WTC11 (cell line): ENCODE results near the gene SASS6. TPM values are rescaled to one million over a fixed set of nuclear protein-coding genes. Genes with fewer than 3 reads are reported as not detected.

Experiments used
- ATAC-seq: fragments of 200-7000 bp; cut with Tn5 transposase; 2 replicates; pipeline ENCODE4 v1.10.0; 2021; ENCODE audit warnings: mild to moderate bottlenecking, moderate library complexity
- CTCF ChIA-PET: fragments of 300-600 bp; sonication (Branson Sonifier 250); formaldehyde crosslinking; loops from one replicate; lab custom pipeline; 2021; ENCODE audit warnings: antibody characterized with exemption; lab: Charles Lee
- POLR2A ChIA-PET: fragments of 350-600 bp; sonication (Branson Sonifier 250); formaldehyde crosslinking; loops from one replicate; lab custom pipeline; 2021; ENCODE audit warnings: antibody characterized with exemption; lab: Charles Lee
- DNase-seq: peaks from one replicate; pipeline ENCODE4 v3.0.0; 2021; ENCODE audit warnings: low spot score
- H3K27ac Mint-ChIP-seq: 2 replicates; pipeline ENCODE4 v1.8.0; 2021; ENCODE audit warnings: mixed read lengths
- H3K27me3 Mint-ChIP-seq: 2 replicates; pipeline ENCODE4 v1.8.0; 2021; ENCODE audit warnings: low read depth, mild to moderate bottlenecking, moderate library complexity, mixed read lengths
- H3K36me3 Mint-ChIP-seq: 2 replicates; pipeline ENCODE4 v1.8.0; 2021; ENCODE audit warnings: mixed read lengths
- H3K4me1 Mint-ChIP-seq: 2 replicates; pipeline ENCODE4 v1.8.0; 2022; ENCODE audit warnings: mixed read lengths
- H3K4me3 Mint-ChIP-seq: 2 replicates; pipeline ENCODE4 v1.8.0; 2021; ENCODE audit warnings: mild to moderate bottlenecking, moderate library complexity, mixed read lengths
- H3K9me3 Mint-ChIP-seq: 2 replicates; pipeline ENCODE4 v1.8.0; 2021; ENCODE audit warnings: mixed read lengths
- EMX1 ChIP-seq: fragments of 250-450 bp; sonication (Bioruptor Pico); IDR thresholded peaks from 2 replicates; pipeline ENCODE4 v1.8.0; 2021; ENCODE audit warnings: mild to moderate bottlenecking
- FOXP1 ChIP-seq: sonication (generic); formaldehyde crosslinking; IDR thresholded peaks from 2 replicates; pipeline ENCODE4 v1.8.0; 2022; ENCODE audit warnings: missing genetic modification reagents, mild to moderate bottlenecking, moderate library complexity, borderline replicate concordance
- GABPB1 ChIP-seq: sonication (generic); formaldehyde crosslinking; IDR thresholded peaks from 2 replicates; pipeline ENCODE4 v1.8.1; 2023; ENCODE audit warnings: mild to moderate bottlenecking, missing genetic modification reagents
- HMGA2 ChIP-seq: fragments of 250-450 bp; sonication (Bioruptor Pico); IDR thresholded peaks from 2 replicates; pipeline ENCODE4 v1.4.0; 2021; ENCODE audit warnings: mild to moderate bottlenecking, moderate library complexity
- MXD4 ChIP-seq: fragments of 250-450 bp; sonication (Bioruptor Pico); IDR thresholded peaks from 2 replicates; pipeline ENCODE4 v1.8.0; 2021; ENCODE audit warnings: mild to moderate bottlenecking, moderate library complexity, borderline replicate concordance
- PRRX2 ChIP-seq: fragments of 250-450 bp; sonication (Bioruptor Pico); IDR thresholded peaks from 2 replicates; pipeline ENCODE4 v1.8.0; 2021; ENCODE audit warnings: mild to moderate bottlenecking
- TEAD1 ChIP-seq: sonication (generic); formaldehyde crosslinking; IDR thresholded peaks from 2 replicates; pipeline ENCODE4 v1.8.0; 2022; ENCODE audit warnings: mild to moderate bottlenecking, missing genetic modification reagents
- ZBTB21 ChIP-seq: sonication (generic); formaldehyde crosslinking; IDR thresholded peaks from 2 replicates; pipeline ENCODE4 v1.8.1; 2023; ENCODE audit warnings: mild to moderate bottlenecking, missing genetic modification reagents, borderline replicate concordance
- ZNF121 ChIP-seq: sonication (generic); formaldehyde crosslinking; IDR thresholded peaks from 2 replicates; pipeline ENCODE4 v1.8.0; 2023; ENCODE audit warnings: missing genetic modification reagents
- ZNF232 ChIP-seq: sonication (generic); formaldehyde crosslinking; IDR thresholded peaks from 2 replicates; pipeline ENCODE4 v1.8.0; 2022; ENCODE audit warnings: mild to moderate bottlenecking, missing genetic modification reagents
- ZNF263 ChIP-seq: sonication (generic); formaldehyde crosslinking; IDR thresholded peaks from 2 replicates; pipeline ENCODE4 v1.8.1; 2022; ENCODE audit warnings: low read depth, mild to moderate bottlenecking, moderate library complexity, missing genetic modification reagents
- ZNF423 ChIP-seq: fragments of 250-450 bp; sonication (Bioruptor Pico); IDR thresholded peaks from 2 replicates; pipeline ENCODE4 v2.1.2; 2022; ENCODE audit warnings: mild to moderate bottlenecking, moderate library complexity
- total RNA-seq: library from RNA; stranded (reverse); gene quantifications from 3 replicates; pipeline ENCODE4 v1.2.3, GENCODE V29; 2021
- TF ChIP-seq, protein P1 (sequence below): sonication (generic); formaldehyde crosslinking; IDR thresholded peaks from 2 replicates; pipeline ENCODE4 v1.8.1; 2023; ENCODE audit warnings: mild to moderate bottlenecking, missing genetic modification reagents, moderate library complexity
- TF ChIP-seq, protein P2 (sequence below): sonication (generic); formaldehyde crosslinking; conservative IDR thresholded peaks from 2 replicates; pipeline ENCODE4 v1.8.1; 2022; ENCODE audit warnings: mild to moderate bottlenecking, missing genetic modification reagents
- TF ChIP-seq, protein P3 (sequence below): sonication (generic); formaldehyde crosslinking; IDR thresholded peaks from 2 replicates; pipeline ENCODE4 v1.8.1; 2023; ENCODE audit warnings: mild to moderate bottlenecking, missing genetic modification reagents, moderate library complexity
- TF ChIP-seq, protein P4 (sequence below): sonication (generic); formaldehyde crosslinking; IDR thresholded peaks from 2 replicates; pipeline ENCODE4 v1.8.0; 2022; ENCODE audit warnings: mild to moderate bottlenecking, missing genetic modification reagents
- TF ChIP-seq, protein P5 (sequence below): sonication (generic); formaldehyde crosslinking; IDR thresholded peaks from 2 replicates; pipeline ENCODE4 v1.8.1; 2022; ENCODE audit warnings: missing genetic modification reagents, borderline replicate concordance
- TF ChIP-seq, protein P6 (sequence below): sonication (generic); formaldehyde crosslinking; IDR thresholded peaks from 2 replicates; pipeline ENCODE4 v1.8.1; 2022; ENCODE audit warnings: low read depth, mild to moderate bottlenecking, moderate library complexity, missing genetic modification reagents, borderline replicate concordance
- TF ChIP-seq, protein P7 (sequence below): sonication (generic); formaldehyde crosslinking; IDR thresholded peaks from 2 replicates; pipeline ENCODE4 v1.8.0; 2022; ENCODE audit warnings: mild to moderate bottlenecking, missing genetic modification reagents
- TF ChIP-seq, protein P8 (sequence below): sonication (generic); formaldehyde crosslinking; IDR thresholded peaks from 2 replicates; pipeline ENCODE4 v1.8.1; 2023; ENCODE audit warnings: mild to moderate bottlenecking, missing genetic modification reagents

The SASS6 gene
- total RNA-seq, 1 experiment from 2014 or later: 13.6 TPM

DNA sequence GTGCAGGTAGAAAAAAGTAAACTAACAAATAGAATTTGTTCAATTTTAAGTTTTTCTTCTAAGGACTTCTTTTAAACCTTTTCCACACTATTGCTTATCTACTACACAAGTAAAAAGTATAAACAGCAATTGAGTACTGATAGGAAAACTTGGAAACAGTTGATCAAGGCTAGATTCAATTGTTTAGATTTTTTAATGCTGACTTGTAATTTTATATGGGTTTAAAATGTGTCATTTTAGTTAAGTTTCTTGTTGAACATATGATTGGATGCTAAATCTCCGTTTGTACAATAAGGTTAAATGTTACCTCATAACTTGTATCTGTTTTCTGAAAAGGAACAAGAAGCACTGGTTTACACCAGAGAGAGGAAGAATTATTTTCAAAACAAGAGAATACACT is 5.5 kb downstream of the SASS6 start:
- Mint-ChIP-seq H3K27me3 (no peaks in the 10 kb centered on the region), H3K27ac (no peak overlapping the region), H3K4me3 (no peak overlapping the region)
- POLR2A ChIA-PET: no interaction called here
- TF ChIP-seq, protein P1, sequence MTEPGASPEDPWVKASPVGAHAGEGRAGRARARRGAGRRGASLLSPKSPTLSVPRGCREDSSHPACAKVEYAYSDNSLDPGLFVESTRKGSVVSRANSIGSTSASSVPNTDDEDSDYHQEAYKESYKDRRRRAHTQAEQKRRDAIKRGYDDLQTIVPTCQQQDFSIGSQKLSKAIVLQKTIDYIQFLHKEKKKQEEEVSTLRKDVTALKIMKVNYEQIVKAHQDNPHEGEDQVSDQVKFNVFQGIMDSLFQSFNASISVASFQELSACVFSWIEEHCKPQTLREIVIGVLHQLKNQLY (CRISPR knock-in tag): no peak
- TF ChIP-seq, protein P2, sequence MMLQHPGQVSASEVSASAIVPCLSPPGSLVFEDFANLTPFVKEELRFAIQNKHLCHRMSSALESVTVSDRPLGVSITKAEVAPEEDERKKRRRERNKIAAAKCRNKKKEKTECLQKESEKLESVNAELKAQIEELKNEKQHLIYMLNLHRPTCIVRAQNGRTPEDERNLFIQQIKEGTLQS (CRISPR knock-in tag): no peak
- TF ChIP-seq, protein P3, sequence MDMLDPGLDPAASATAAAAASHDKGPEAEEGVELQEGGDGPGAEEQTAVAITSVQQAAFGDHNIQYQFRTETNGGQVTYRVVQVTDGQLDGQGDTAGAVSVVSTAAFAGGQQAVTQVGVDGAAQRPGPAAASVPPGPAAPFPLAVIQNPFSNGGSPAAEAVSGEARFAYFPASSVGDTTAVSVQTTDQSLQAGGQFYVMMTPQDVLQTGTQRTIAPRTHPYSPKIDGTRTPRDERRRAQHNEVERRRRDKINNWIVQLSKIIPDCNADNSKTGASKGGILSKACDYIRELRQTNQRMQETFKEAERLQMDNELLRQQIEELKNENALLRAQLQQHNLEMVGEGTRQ: no peak
- TF ChIP-seq, protein P4, sequence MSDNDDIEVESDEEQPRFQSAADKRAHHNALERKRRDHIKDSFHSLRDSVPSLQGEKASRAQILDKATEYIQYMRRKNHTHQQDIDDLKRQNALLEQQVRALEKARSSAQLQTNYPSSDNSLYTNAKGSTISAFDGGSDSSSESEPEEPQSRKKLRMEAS (CRISPR knock-in tag): no peak
- TF ChIP-seq FOXP1 (CRISPR knock-in tag) (no peak), EMX1 (CRISPR knock-in tag) (no peak), ZNF121 (CRISPR knock-in tag) (no peak), HMGA2 (no peak), PRRX2 (no peak), GABPB1 (no peak), ZNF232 (CRISPR knock-in tag) (no peak), MXD4 (CRISPR knock-in tag) (no peak), ZNF423 (CRISPR knock-in tag) (no peak), ZBTB21 (CRISPR knock-in tag) (no peak), TEAD1 (CRISPR knock-in tag) (no peak), ZNF263 (no peak)
- TF ChIP-seq, protein P5, sequence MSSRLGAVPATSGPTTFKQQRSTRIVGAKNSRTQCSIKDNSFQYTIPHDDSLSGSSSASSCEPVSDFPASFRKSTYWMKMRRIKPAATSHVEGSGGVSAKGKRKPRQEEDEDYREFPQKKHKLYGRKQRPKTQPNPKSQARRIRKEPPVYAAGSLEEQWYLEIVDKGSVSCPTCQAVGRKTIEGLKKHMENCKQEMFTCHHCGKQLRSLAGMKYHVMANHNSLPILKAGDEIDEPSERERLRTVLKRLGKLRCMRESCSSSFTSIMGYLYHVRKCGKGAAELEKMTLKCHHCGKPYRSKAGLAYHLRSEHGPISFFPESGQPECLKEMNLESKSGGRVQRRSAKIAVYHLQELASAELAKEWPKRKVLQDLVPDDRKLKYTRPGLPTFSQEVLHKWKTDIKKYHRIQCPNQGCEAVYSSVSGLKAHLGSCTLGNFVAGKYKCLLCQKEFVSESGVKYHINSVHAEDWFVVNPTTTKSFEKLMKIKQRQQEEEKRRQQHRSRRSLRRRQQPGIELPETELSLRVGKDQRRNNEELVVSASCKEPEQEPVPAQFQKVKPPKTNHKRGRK: no peak
- TF ChIP-seq, protein P6, sequence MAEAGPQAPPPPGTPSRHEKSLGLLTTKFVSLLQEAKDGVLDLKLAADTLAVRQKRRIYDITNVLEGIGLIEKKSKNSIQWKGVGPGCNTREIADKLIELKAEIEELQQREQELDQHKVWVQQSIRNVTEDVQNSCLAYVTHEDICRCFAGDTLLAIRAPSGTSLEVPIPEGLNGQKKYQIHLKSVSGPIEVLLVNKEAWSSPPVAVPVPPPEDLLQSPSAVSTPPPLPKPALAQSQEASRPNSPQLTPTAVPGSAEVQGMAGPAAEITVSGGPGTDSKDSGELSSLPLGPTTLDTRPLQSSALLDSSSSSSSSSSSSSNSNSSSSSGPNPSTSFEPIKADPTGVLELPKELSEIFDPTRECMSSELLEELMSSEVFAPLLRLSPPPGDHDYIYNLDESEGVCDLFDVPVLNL: no peak
- TF ChIP-seq, protein P7, sequence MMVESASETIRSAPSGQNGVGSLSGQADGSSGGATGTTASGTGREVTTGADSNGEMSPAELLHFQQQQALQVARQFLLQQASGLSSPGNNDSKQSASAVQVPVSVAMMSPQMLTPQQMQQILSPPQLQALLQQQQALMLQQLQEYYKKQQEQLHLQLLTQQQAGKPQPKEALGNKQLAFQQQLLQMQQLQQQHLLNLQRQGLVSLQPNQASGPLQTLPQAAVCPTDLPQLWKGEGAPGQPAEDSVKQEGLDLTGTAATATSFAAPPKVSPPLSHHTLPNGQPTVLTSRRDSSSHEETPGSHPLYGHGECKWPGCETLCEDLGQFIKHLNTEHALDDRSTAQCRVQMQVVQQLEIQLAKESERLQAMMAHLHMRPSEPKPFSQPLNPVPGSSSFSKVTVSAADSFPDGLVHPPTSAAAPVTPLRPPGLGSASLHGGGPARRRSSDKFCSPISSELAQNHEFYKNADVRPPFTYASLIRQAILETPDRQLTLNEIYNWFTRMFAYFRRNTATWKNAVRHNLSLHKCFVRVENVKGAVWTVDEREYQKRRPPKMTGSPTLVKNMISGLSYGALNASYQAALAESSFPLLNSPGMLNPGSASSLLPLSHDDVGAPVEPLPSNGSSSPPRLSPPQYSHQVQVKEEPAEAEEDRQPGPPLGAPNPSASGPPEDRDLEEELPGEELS (CRISPR knock-in tag): no peak
- TF ChIP-seq, protein P8, sequence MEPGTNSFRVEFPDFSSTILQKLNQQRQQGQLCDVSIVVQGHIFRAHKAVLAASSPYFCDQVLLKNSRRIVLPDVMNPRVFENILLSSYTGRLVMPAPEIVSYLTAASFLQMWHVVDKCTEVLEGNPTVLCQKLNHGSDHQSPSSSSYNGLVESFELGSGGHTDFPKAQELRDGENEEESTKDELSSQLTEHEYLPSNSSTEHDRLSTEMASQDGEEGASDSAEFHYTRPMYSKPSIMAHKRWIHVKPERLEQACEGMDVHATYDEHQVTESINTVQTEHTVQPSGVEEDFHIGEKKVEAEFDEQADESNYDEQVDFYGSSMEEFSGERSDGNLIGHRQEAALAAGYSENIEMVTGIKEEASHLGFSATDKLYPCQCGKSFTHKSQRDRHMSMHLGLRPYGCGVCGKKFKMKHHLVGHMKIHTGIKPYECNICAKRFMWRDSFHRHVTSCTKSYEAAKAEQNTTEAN (CRISPR knock-in tag): no peak
- TF ChIP-seq, all 79 proteins: peak for 0
- peaks cover 7% of the 10 kb centered on the region for H3K4me1 Mint-ChIP-seq
- no peaks in the 10 kb centered on the region for H3K9me3 Mint-ChIP-seq
- CTCF ChIA-PET: no interaction called here
- DNase-seq (no peak), ATAC-seq (no peak)
- H3K36me3 Mint-ChIP-seq: peaks cover 7% of the 10 kb centered on the region
